ENCODE results near the gene HACD4.
"Not testable (repeated sequence)": the region's sequence is repeated elsewhere in the genome, so short reads cannot be mapped to it uniquely, and the experiment has no call there.

HACD4 gene

GRCh38 chr9:20974191-20974938 is 57.1 kb downstream of the HACD4 start:
- not testable (repeated sequence) for DNase-seq (ENCODE audit: insufficient read length, low spot score); FAIRE-seq

GRCh38 chr9:20973246-20973947 is 58.0 kb downstream of the HACD4 start:
- DNase-seq (ENCODE audit: insufficient read length, low spot score); FAIRE-seq: not testable (repeated sequence)

GRCh38 chr9:20972684-20973083 is 58.8 kb downstream of the HACD4 start:
- no peak for FAIRE-seq
- DNase-seq (ENCODE audit: insufficient read length, low spot score), result no peak

GRCh38 chr9:20962536-20963225 is 68.8 kb downstream of the HACD4 start:
- no peak for FAIRE-seq
- DNase-seq (ENCODE audit: insufficient read length, low spot score), result no peak

GRCh38 chr9:20950707-20951106 is 80.7 kb downstream of the HACD4 start:
- no peak for DNase-seq (ENCODE audit: insufficient read length, low spot score)
- FAIRE-seq, result no peak
